Caki2 (cell line): ENCODE data around the gene MPV17. TPM values are rescaled to one million over a fixed set of nuclear protein-coding genes. Genes with fewer than 3 reads are reported as not detected.
"Not testable (repeated sequence)": the region's sequence is repeated elsewhere in the genome, so short reads cannot be mapped to it uniquely, and the experiment has no call there.

Source experiments
- DNase-seq: peaks from one replicate; pipeline ENCODE4 v3.0.0-alpha.2; 2015; ENCODE audit warnings: low read depth
- in situ Hi-C: cut with HindIII; loops from 2 replicates; pipeline ENCODE4 v1.10.0; 2016; ENCODE audit warnings: low sequenced_read_pairs, low pct_unique_long_range_greater_than_20kb, mixed read lengths
- total RNA-seq: library from RNA; depleted of rRNA; stranded (reverse); fragments of >200 nt; shearing (Covaris generic); gene quantifications from 2 replicates; pipeline ENCODE4 v1.2.3, GENCODE V29; 2014; ENCODE audit warnings: low replicate concordance

Gene MPV17
- total RNA-seq, 1 experiment from 2014 or later: 76.2 TPM

- in situ Hi-C loops: no loop called here
- no peak for DNase-seq
These were observed 13.3 kb upstream of the MPV17 start for GRCh38 chr2:27336173-27336572.

GRCh38 chr2:27335311-27335710 is 12.4 kb upstream of the MPV17 start:
- in situ Hi-C loops: no loop called here
- DNase-seq: no peak

- no peak for DNase-seq
- in situ Hi-C loops: no loop called here
These were observed 1.8 kb upstream of the MPV17 start for GRCh38 chr2:27324720-27325119.

GRCh38 chr2:27323596-27324285 is 844 bp upstream of the MPV17 start:
- in situ Hi-C loops: no loop called here
- DNase-seq: no peak

- in situ Hi-C loops: no loop called here
These were observed 564 bp downstream of the MPV17 start for GRCh38 chr2:27322301-27322765.

GRCh38 chr2:27320958-27321543 is 1.8 kb downstream of the MPV17 start:
- peak; percentile 98 for DNase-seq
- in situ Hi-C loops: no loop called here

More at GRCh38 chr2:27322301-27322765, 564 bp downstream of the MPV17 start:
- DNase-seq: no peak

GRCh38 chr2:27319839-27320238 is 3.1 kb downstream of the MPV17 start:
- DNase-seq, in situ Hi-C loops: not testable (repeated sequence)

GRCh38 chr2:27316655-27317412 is 6.1 kb downstream of the MPV17 start:
- DNase-seq: no peak
- in situ Hi-C loops: no loop called here

GRCh38 chr2:27315122-27315521 is 7.8 kb downstream of the MPV17 start:
- in situ Hi-C loops: no loop called here
- no peak for DNase-seq

GRCh38 chr2:27314709-27315108 is 8.2 kb downstream of the MPV17 start:
- in situ Hi-C loops: no loop called here
- no peak for DNase-seq

- in situ Hi-C loops: no loop called here
- no peak for DNase-seq
These were observed 8.8 kb downstream of the MPV17 start for GRCh38 chr2:27313882-27314645.

- DNase-seq: no peak
These were observed 10.7 kb downstream of the MPV17 start for GRCh38 chr2:27312152-27312551.

GRCh38 chr2:27309651-27310050 is 13.2 kb downstream of the MPV17 start:
- no peak for DNase-seq
- in situ Hi-C loops: no loop called here

More at GRCh38 chr2:27312152-27312551, 10.7 kb downstream of the MPV17 start:
- in situ Hi-C loops: no loop called here

- DNase-seq: no peak
- in situ Hi-C loops: no loop called here
These were observed 14.5 kb downstream of the MPV17 start, which contains the start of gene UCN for GRCh38 chr2:27308359-27308881. Gene UCN, minus strand, starts transcription at chr2:27308445. Its CDS starts 550 bp downstream, at chr2:27307895.

GRCh38 chr2:27307545-27308358 is 15.1 kb downstream of the MPV17 start:
- in situ Hi-C loops: no loop called here
- DNase-seq: no peak

- DNase-seq: no peak
- in situ Hi-C loops: no loop called here
These were observed 15.7 kb downstream of the MPV17 start for GRCh38 chr2:27307287-27307544.

GRCh38 chr2:27306573-27307286 is 16.2 kb downstream of the MPV17 start:
- DNase-seq: no peak
- in situ Hi-C loops: no loop called here
